GM21723 (cell line): ENCODE measurements around the gene RNF19B.
A peak's percentile ranks its signal among the peaks of the same experiment; 100 is the strongest.
"Not testable (repeated sequence)": the region's sequence is repeated elsewhere in the genome, so short reads cannot be mapped to it uniquely, and the experiment has no call there.

Experiments
- ATAC-seq: cut with Tn5 transposase; IDR thresholded peaks from one replicate; pipeline ENCODE4 v1.9.1; 2021; ENCODE audit warnings: mild to moderate bottlenecking, moderate library complexity; ENCODE audit not compliant: unreplicated experiment

Gene RNF19B

GRCh38 chr1:32992489-32993323 is 28.1 kb upstream of the RNF19B start:
- peak; percentile 79 for ATAC-seq

GRCh38 chr1:32991819-32992488 is 27.3 kb upstream of the RNF19B start:
- peak; percentile 37 for ATAC-seq

- ATAC-seq = no peak
Observed at GRCh38 chr1:32991386-32991785, 26.8 kb upstream of the RNF19B start.

GRCh38 chr1:32990887-32991286 is 26.3 kb upstream of the RNF19B start:
- no peak for ATAC-seq

GRCh38 chr1:32989160-32990050 is 24.8 kb upstream of the RNF19B start:
- no peak for ATAC-seq

GRCh38 chr1:32988665-32989064 is 24.1 kb upstream of the RNF19B start:
- ATAC-seq = no peak

- no peak for ATAC-seq
Observed at GRCh38 chr1:32985226-32985625, 20.6 kb upstream of the RNF19B start.

- no peak for ATAC-seq
Observed at GRCh38 chr1:32984455-32985171, 20.0 kb upstream of the RNF19B start.

GRCh38 chr1:32984090-32984454 is 19.5 kb upstream of the RNF19B start:
- ATAC-seq = no peak

- ATAC-seq = no peak
Observed at GRCh38 chr1:32983020-32983419, 18.4 kb upstream of the RNF19B start.

GRCh38 chr1:32981003-32981901 is 16.6 kb upstream of the RNF19B start:
- ATAC-seq = peak; percentile 93

GRCh38 chr1:32980080-32980479 is 15.5 kb upstream of the RNF19B start:
- no peak for ATAC-seq

- no peak for ATAC-seq
Observed at GRCh38 chr1:32978854-32979253, 14.2 kb upstream of the RNF19B start.

GRCh38 chr1:32977546-32978087 is 13.0 kb upstream of the RNF19B start:
- ATAC-seq = no peak

- ATAC-seq = not testable (repeated sequence)
Observed at GRCh38 chr1:32975055-32975454, 10.4 kb upstream of the RNF19B start.

GRCh38 chr1:32973458-32973857 is 8.8 kb upstream of the RNF19B start:
- ATAC-seq = not testable (repeated sequence)

GRCh38 chr1:32972814-32973428 is 8.3 kb upstream of the RNF19B start:
- ATAC-seq = no peak

- ATAC-seq = no peak
Observed at GRCh38 chr1:32971576-32971975, 7.0 kb upstream of the RNF19B start.

GRCh38 chr1:32971156-32971555 is 6.5 kb upstream of the RNF19B start:
- no peak for ATAC-seq
